ENCODE data around the gene SNORC.

Gene SNORC

DNA sequence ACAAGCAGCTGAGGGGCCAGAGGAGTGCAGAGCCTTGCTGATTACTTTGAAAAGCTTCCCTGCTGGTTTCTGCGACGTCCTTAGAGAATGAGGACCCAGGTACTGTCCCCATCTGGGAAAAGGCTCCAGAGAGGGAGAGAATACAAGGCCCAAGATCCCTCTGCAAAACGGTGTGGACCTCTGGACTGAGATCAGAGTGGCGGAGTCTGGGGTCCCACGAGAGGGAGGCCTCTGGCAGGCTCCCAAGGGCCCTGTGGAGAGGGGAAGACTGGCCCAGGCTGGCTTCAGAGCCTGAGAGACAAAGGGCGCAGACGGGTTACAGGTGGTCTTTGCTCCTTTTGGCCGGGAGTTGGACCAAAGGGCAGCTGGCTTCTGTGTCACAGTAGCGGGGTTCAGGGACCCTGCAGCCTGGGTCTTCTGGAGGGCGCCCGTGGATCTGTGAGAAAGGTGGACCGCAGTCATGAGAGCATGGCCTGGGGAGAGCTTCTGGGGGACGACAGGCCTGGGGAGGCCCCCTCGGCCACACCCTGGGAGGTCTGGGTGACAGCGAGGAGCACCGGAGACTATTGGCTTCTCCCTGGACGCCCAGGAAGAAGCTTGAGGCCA lies 805 bp downstream of the SNORC start:
- H3K36me3 ChIP-seq (ENCODE audit: control insufficient read depth, low read length), result no peaks in the 10 kb centered on the region
- no peak for TF ChIP-seq CTCF (IDR thresholded peaks at IDR 0.05; ENCODE audit: low read depth, low read length, poor library complexity, severe bottlenecking)
- TF ChIP-seq EZH2phosphoT487 (IDR thresholded peaks at IDR 0.05; ENCODE audit: borderline replicate concordance, low read length), result no peak
- no peak overlapping the region for H3K4me3 ChIP-seq (ENCODE audit: low read length)
- peaks cover 4% of the 10 kb centered on the region for H3K4me1 ChIP-seq (ENCODE audit: control insufficient read depth, low read length)
- H3K9me3 ChIP-seq (ENCODE audit: control insufficient read depth, insufficient read depth, low read length), result no peaks in the 10 kb centered on the region
- H4K20me1 ChIP-seq (ENCODE audit: control insufficient read depth, insufficient read depth, low read depth, low read length), result no peaks in the 10 kb centered on the region
- no peaks in the 10 kb centered on the region for H3K79me2 ChIP-seq (ENCODE audit: control insufficient read depth, low read length)
- no peaks in the 10 kb centered on the region for H3K9me2 ChIP-seq (replicated peaks; ENCODE audit: control insufficient read depth, low read length)
- H3K4me2 ChIP-seq (ENCODE audit: low read length), result no peak overlapping the region
- peaks cover 6% of the 10 kb centered on the region for H3K27me3 ChIP-seq (ENCODE audit: control insufficient read depth, low read length)
- H3F3A ChIP-seq (ENCODE audit: control insufficient read depth, insufficient read depth), result no peaks in the 10 kb centered on the region
- no peak overlapping the region for H3K27ac ChIP-seq (ENCODE audit: low read depth, low read length)

DNA sequence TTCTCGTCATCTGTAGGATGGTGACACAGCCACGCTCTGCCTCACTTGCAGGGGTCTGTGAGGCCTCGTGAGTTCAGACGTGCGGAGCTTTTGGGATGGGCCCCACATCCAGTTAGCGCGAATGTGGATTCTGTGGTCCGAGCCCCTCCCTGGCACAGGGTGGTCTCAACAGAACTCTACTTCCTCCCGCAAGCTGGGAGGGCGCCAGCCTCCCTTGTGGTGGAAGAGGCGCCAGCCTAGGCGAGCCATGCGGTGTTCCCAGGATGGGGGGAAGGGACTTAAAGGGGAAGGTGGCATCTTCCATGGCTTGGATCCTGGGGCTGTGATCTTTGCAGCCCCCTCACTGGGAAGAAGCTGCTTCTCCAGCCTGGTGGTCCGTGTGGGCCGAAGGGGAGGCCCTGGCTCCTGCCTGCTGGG lies 1.4 kb downstream of the SNORC start:
- no peaks in the 10 kb centered on the region for H4K20me1 ChIP-seq (ENCODE audit: control insufficient read depth, insufficient read depth, low read depth, low read length)
- H3K9me3 ChIP-seq (ENCODE audit: control insufficient read depth, insufficient read depth, low read length), result no peaks in the 10 kb centered on the region
- H3K79me2 ChIP-seq (ENCODE audit: control insufficient read depth, low read length), result no peaks in the 10 kb centered on the region
- H3K9me2 ChIP-seq (replicated peaks; ENCODE audit: control insufficient read depth, low read length), result no peaks in the 10 kb centered on the region
- H3K36me3 ChIP-seq (ENCODE audit: control insufficient read depth, low read length), result no peaks in the 10 kb centered on the region
- no peak for TF ChIP-seq CTCF (IDR thresholded peaks at IDR 0.05; ENCODE audit: low read depth, low read length, poor library complexity, severe bottlenecking)
- no peak for TF ChIP-seq EZH2phosphoT487 (IDR thresholded peaks at IDR 0.05; ENCODE audit: borderline replicate concordance, low read length)
- H3F3A ChIP-seq (ENCODE audit: control insufficient read depth, insufficient read depth), result no peaks in the 10 kb centered on the region
- peaks cover 7% of the 10 kb centered on the region for H3K27me3 ChIP-seq (ENCODE audit: control insufficient read depth, low read length)
- no peak overlapping the region for H3K27ac ChIP-seq (ENCODE audit: low read depth, low read length)
- no peak overlapping the region for H3K4me3 ChIP-seq (ENCODE audit: low read length)
- no peak overlapping the region for H3K4me2 ChIP-seq (ENCODE audit: low read length)
- H3K4me1 ChIP-seq (ENCODE audit: control insufficient read depth, low read length), result peaks cover 5% of the 10 kb centered on the region

GRCh38 chr2:232871835-232872736 lies 2.0 kb downstream of the SNORC start:
- H3K4me1 ChIP-seq (ENCODE audit: control insufficient read depth, low read length), result peaks cover 8% of the 10 kb centered on the region
- H3K27me3 ChIP-seq (ENCODE audit: control insufficient read depth, low read length), result peaks cover 13% of the 10 kb centered on the region
- H3K36me3 ChIP-seq (ENCODE audit: control insufficient read depth, low read length), result no peaks in the 10 kb centered on the region

More at GRCh38 chr2:232871835-232872736, 2.0 kb downstream of the SNORC start:
- Histone ChIP-seq H3K4me2 (ENCODE audit: low read length) (no peak overlapping the region), H3K27ac (ENCODE audit: low read depth, low read length) (no peak overlapping the region), H4K20me1 (ENCODE audit: control insufficient read depth, insufficient read depth, low read depth, low read length) (no peaks in the 10 kb centered on the region), H3K79me2 (ENCODE audit: control insufficient read depth, low read length) (no peaks in the 10 kb centered on the region), H3F3A (ENCODE audit: control insufficient read depth, insufficient read depth) (no peaks in the 10 kb centered on the region), H3K4me3 (ENCODE audit: low read length) (no peak overlapping the region), H3K9me2 (replicated peaks; ENCODE audit: control insufficient read depth, low read length) (no peaks in the 10 kb centered on the region), H3K9me3 (ENCODE audit: control insufficient read depth, insufficient read depth, low read length) (no peaks in the 10 kb centered on the region)
- TF ChIP-seq EZH2phosphoT487 (IDR thresholded peaks at IDR 0.05; ENCODE audit: borderline replicate concordance, low read length) (no peak), CTCF (IDR thresholded peaks at IDR 0.05; ENCODE audit: low read depth, low read length, poor library complexity, severe bottlenecking) (no peak)

All from DOHH2 (cell line).